OCI-LY3 (cell line): ENCODE measurements around the gene SELL.

Source experiments
- H2AFZ ChIP-seq: fragments of 200-600, 300-600 bp; shearing (Covaris generic); 2 replicates; pipeline ENCODE4 v1.6.0; 2014; ENCODE audit warnings: antibody characterized with exemption, low read depth, low read length
- H3K27ac ChIP-seq: fragments of 200-600, 300-600 bp; sonication (generic); 2 replicates; pipeline ENCODE4 v1.5.1; 2014; ENCODE audit warnings: mild to moderate bottlenecking, low read length, moderate library complexity, mixed read lengths
- H3K27me3 ChIP-seq: fragments of 200-600, 300-600 bp; sonication (generic); 2 replicates; pipeline ENCODE4 v1.6.1; 2014; ENCODE audit warnings: low read depth, low read length, mixed read lengths
- H3K36me3 ChIP-seq: fragments of 200-600, 300-600 bp; sonication (generic); replicated peaks from 2 replicates; pipeline ENCODE3; 2014; ENCODE audit warnings: low read depth, low read length, mixed read lengths
- H3K4me1 ChIP-seq: fragments of 300-600, 200-600 bp; sonication (generic); 2 replicates; pipeline ENCODE4 v1.6.1; 2014; ENCODE audit warnings: low read length, mixed read lengths
- H3K4me2 ChIP-seq: fragments of 200-600, 300-600 bp; sonication (generic); 2 replicates; pipeline ENCODE4 v1.6.1; 2014; ENCODE audit warnings: low read length, mixed read lengths
- H3K4me3 ChIP-seq: fragments of 300-600, 200-600 bp; sonication (generic); 2 replicates; pipeline ENCODE4 v1.5.1; 2014; ENCODE audit warnings: antibody characterized with exemption, mild to moderate bottlenecking, low read length, moderate library complexity
- H3K79me2 ChIP-seq: fragments of 300-600, 200-600 bp; shearing (Covaris generic); 2 replicates; pipeline ENCODE4 v1.6.1; 2014; ENCODE audit warnings: mild to moderate bottlenecking, low read length, mixed read lengths
- H3K9ac ChIP-seq: fragments of 300-600, 200-600 bp; shearing (Covaris generic); 2 replicates; pipeline ENCODE4 v1.6.0; 2014; ENCODE audit warnings: mild to moderate bottlenecking, low read length, moderate library complexity
- H3K9me3 ChIP-seq: fragments of 200-600, 300-600 bp; shearing (Covaris generic); 2 replicates; pipeline ENCODE4 v1.6.1; 2014; ENCODE audit warnings: low read length, mixed read lengths; ENCODE audit not compliant: insufficient read depth
- H4K20me1 ChIP-seq: fragments of 200-600, 300-600 bp; sonication (generic); 2 replicates; pipeline ENCODE4 v1.6.1; 2016; ENCODE audit warnings: low read length, mixed read lengths; ENCODE audit not compliant: insufficient read depth
- CTCF ChIP-seq: fragments of 200-600, 300-600 bp; sonication (generic); IDR thresholded peaks from 2 replicates; pipeline ENCODE4 v1.5.1; 2014; ENCODE audit warnings: antibody characterized with exemption, low read length, low read depth
- EZH2phosphoT487 ChIP-seq: fragments of 200-600 bp; shearing (Covaris generic); IDR thresholded peaks from 2 replicates; pipeline ENCODE4 v1.6.1; 2018; ENCODE audit warnings: antibody characterized with exemption, mixed run types, low read depth

SELL gene

GRCh38 chr1:169698976-169699375 lies 12.4 kb downstream of the SELL start:
- Histone ChIP-seq H3K4me3 (peak overlapping the region; percentile 9; the same call in 1 of the 2 replicates), H3K79me2 (peaks cover 64% of the 10 kb centered on the region), H3K27ac (peak overlapping the region; percentile 98), H4K20me1 (no peaks in the 10 kb centered on the region), H3K27me3 (no peaks in the 10 kb centered on the region), H3K4me2 (peak overlapping the region; percentile 45), H3K4me1 (peaks cover 99% of the 10 kb centered on the region), H3K9me3 (no peaks in the 10 kb centered on the region), H2AFZ (no peak overlapping the region), H3K9ac (peak overlapping the region; percentile 93), H3K36me3 (peaks cover 83% of the 10 kb centered on the region)
- TF ChIP-seq CTCF: no peak
- no peak for TF ChIP-seq EZH2phosphoT487

- Histone ChIP-seq H3K4me1 (peaks cover 99% of the 10 kb centered on the region), H2AFZ (no peak overlapping the region), H3K4me2 (peak overlapping the region; percentile 62), H3K9me3 (no peaks in the 10 kb centered on the region), H3K27ac (peak overlapping the region; percentile 98), H3K27me3 (no peaks in the 10 kb centered on the region), H3K4me3 (peak overlapping the region; percentile 41; the same call in 1 of the 2 replicates), H4K20me1 (no peaks in the 10 kb centered on the region), H3K9ac (peak overlapping the region; percentile 93), H3K36me3 (peaks cover 78% of the 10 kb centered on the region), H3K79me2 (peaks cover 52% of the 10 kb centered on the region)
- TF ChIP-seq EZH2phosphoT487 (no peak), CTCF (no peak)
Measured at GRCh38 chr1:169697755-169698154, 13.7 kb downstream of the SELL start.

DNA sequence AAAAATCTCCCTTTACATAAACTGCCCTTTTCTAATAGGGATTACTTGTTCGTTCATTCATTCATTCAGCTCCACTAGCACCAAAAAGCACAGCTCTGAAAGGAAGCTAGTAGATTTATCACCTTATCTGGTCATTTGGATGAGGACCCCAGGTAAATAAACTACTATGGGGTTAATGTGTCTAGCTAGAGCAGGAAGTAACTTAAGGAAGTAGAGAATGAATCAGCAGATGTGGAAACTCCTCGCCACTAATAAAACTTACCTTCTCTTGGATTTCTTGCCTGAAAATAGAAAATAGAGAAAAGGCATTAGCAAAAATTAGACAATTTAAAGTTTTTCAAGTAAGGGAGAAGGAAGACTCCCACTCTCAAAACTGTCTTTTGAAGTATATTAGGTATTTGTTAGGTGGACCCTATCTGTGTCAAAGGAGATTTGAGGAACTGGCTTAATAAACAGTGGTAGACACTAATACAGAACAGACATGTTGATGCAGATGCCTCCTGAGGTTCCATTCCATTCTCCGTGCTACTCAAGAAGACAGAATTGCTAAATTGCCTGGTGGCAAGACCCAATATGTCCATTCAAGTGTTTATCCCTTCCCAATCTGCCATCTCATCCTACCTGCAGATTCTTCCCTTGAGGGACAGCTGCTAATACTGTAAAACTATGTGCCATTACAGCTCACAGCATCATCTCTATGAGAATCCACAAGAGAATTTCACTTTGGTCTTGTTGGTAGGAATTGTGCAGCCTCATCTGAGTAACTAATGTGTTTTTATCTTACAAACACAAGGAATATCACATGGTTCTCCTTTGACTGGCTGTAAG lies 14.9 kb downstream of the SELL start:
- H2AFZ ChIP-seq: no peak overlapping the region
- H3K9me3 ChIP-seq: no peaks in the 10 kb centered on the region
- H3K27ac ChIP-seq: peak overlapping the region; percentile 98
- H3K4me3 ChIP-seq: peak overlapping the region; percentile 41; the same call in 1 of the 2 replicates
- peaks cover 99% of the 10 kb centered on the region for H3K4me1 ChIP-seq
- H3K79me2 ChIP-seq: peaks cover 39% of the 10 kb centered on the region
- TF ChIP-seq EZH2phosphoT487 (no peak), CTCF (no peak)
- peaks cover 75% of the 10 kb centered on the region for H3K36me3 ChIP-seq
- H4K20me1 ChIP-seq: no peaks in the 10 kb centered on the region
- H3K27me3 ChIP-seq: no peaks in the 10 kb centered on the region
- peak overlapping the region; percentile 62 for H3K4me2 ChIP-seq
- peak overlapping the region; percentile 93 for H3K9ac ChIP-seq

GRCh38 chr1:169694304-169695075 lies 16.9 kb downstream of the SELL start:
- Histone ChIP-seq H3K4me3 (peak overlapping the region; percentile 0; the same call in 1 of the 2 replicates), H3K79me2 (peaks cover 31% of the 10 kb centered on the region), H3K4me1 (peaks cover 100% of the 10 kb centered on the region), H3K4me2 (peak overlapping the region; percentile 62), H3K27ac (peak overlapping the region; percentile 98), H3K27me3 (no peaks in the 10 kb centered on the region), H3K9ac (peak overlapping the region; percentile 93), H3K9me3 (no peaks in the 10 kb centered on the region), H2AFZ (no peak overlapping the region), H3K36me3 (peaks cover 70% of the 10 kb centered on the region), H4K20me1 (no peaks in the 10 kb centered on the region)
- no peak for TF ChIP-seq EZH2phosphoT487
- TF ChIP-seq CTCF: peak; percentile 48; the same call in 1 of the 2 replicates
